ENCODE data around the gene BTRC. TPM values are rescaled to one million over a fixed set of nuclear protein-coding genes. Genes with fewer than 3 reads are reported as not detected.

Gene BTRC
- total and polyA plus RNA-seq, 10 of the 15 experiments (the other 5 are each of a cell fraction or from before 2014, with no cell fraction given), result 2.2 to 18.6 (median 8.6) TPM

DNA sequence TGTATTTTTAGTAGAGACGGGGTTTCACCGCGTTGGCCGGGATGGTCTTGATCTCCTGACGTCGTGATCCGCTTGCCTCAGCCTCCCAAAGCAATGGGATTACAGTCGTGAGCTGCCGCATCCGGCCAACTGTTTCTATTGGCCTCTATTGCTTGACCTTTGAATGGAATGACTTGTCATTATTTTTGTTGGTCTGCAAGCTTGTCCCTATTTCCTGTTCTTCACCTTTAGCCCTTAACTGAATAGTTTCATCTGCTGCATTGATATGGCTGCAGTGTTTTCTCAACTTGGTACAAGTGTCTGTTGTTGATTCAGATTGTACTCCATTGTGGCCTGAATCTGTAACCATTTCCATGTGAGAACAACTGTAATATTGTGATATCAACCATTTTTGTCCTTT, 128.6 kb downstream of the BTRC start (continued):
- TF ChIP-seq BCLAF1 (IDR thresholded peaks at IDR 0.05) (no peak), BRCA1 (IDR thresholded peaks at IDR 0.05; ENCODE audit: low read depth, low read length) (no peak), REST (IDR thresholded peaks at IDR 0.05; ENCODE audit: low read depth, low read length) (no peak)

DNA sequence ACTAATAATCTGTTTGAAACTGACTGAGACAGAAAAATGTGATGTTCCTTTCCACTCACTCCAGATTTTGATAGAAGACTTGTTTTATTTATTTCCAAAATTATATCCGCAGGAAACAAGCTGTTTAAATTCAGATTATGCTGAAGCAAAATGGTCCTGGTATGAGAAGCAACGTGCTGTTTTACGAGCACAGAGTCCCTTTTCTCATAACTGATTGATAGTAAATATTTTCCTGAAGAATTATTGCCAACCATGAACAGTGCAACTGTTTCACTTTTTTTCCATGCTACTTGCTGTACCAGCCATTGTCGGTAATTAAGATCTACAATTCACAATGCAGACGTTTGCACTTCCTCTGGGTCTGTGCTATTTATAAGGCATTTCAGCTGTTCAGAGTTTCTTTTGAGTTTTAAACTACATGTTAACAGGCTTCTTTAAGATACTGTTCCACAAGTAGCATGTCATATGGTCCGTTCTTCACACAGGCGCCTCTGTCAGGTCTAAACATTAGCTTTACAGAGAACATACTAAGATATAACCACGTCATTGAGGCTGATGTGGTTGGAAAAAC, 130.3 kb downstream of the BTRC start:
- no peaks in the 10 kb centered on the region for H3K27me3 ChIP-seq (replicated peaks in 1 of 2; ENCODE audit: control insufficient read depth in 2 of 2, insufficient read depth in 2 of 2, low read length in 1 of 2)
- ChIA-PET CTCF (interaction anchor here (8.1 kb wide), 1 partner anchor 17 kb away, joined by 51 read pairs; no protein-coding TSS in a partner anchor), POLR2A (no interaction called here), RAD21 (ENCODE audit: unreplicated experiment) (no interaction called here), SMC1A (ENCODE audit: uncharacterized antibody, unreplicated experiment) (interaction anchor here (0.8 to 2.1 kb wide), 4 partner anchors 10 to 87 kb away, joined by 3 to 11 read pairs (median 4); no protein-coding TSS in a partner anchor)
- H2AFZ ChIP-seq (ENCODE audit: control insufficient read depth, low read depth, low read length), result no peak overlapping the region
- no peaks in the 10 kb centered on the region for H3K79me2 ChIP-seq (ENCODE audit: control insufficient read depth, insufficient read depth, low read length)
- in situ Hi-C loops (cut with MboI), result no loop called here
- no peak for ATAC-seq
- no peak for DNase-seq (ENCODE audit: low read depth, low spot score)
- BruUV-seq (replicated peaks), result no TSS peak
- TF ChIP-seq, protein P1, sequence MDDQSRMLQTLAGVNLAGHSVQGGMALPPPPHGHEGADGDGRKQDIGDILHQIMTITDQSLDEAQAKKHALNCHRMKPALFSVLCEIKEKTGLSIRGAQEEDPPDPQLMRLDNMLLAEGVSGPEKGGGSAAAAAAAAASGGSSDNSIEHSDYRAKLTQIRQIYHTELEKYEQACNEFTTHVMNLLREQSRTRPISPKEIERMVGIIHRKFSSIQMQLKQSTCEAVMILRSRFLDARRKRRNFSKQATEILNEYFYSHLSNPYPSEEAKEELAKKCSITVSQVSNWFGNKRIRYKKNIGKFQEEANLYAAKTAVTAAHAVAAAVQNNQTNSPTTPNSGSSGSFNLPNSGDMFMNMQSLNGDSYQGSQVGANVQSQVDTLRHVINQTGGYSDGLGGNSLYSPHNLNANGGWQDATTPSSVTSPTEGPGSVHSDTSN (IDR thresholded peaks at IDR 0.05; ENCODE audit: insufficient replicate concordance, low read depth, low read length), result no peak
- TF ChIP-seq, protein P2, sequence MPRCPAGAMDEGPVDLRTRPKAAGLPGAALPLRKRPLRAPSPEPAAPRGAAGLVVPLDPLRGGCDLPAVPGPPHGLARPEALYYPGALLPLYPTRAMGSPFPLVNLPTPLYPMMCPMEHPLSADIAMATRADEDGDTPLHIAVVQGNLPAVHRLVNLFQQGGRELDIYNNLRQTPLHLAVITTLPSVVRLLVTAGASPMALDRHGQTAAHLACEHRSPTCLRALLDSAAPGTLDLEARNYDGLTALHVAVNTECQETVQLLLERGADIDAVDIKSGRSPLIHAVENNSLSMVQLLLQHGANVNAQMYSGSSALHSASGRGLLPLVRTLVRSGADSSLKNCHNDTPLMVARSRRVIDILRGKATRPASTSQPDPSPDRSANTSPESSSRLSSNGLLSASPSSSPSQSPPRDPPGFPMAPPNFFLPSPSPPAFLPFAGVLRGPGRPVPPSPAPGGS (IDR thresholded peaks at IDR 0.05; ENCODE audit: borderline replicate concordance, insufficient read depth, low read depth, low read length, poor library complexity, severe bottlenecking), result no peak
- TF ChIP-seq BMI1 (IDR thresholded peaks at IDR 0.05; ENCODE audit: borderline replicate concordance) (no peak), ATF7 (IDR thresholded peaks at IDR 0.05; ENCODE audit: low read depth) (no peak)
- TF ChIP-seq, protein P3, sequence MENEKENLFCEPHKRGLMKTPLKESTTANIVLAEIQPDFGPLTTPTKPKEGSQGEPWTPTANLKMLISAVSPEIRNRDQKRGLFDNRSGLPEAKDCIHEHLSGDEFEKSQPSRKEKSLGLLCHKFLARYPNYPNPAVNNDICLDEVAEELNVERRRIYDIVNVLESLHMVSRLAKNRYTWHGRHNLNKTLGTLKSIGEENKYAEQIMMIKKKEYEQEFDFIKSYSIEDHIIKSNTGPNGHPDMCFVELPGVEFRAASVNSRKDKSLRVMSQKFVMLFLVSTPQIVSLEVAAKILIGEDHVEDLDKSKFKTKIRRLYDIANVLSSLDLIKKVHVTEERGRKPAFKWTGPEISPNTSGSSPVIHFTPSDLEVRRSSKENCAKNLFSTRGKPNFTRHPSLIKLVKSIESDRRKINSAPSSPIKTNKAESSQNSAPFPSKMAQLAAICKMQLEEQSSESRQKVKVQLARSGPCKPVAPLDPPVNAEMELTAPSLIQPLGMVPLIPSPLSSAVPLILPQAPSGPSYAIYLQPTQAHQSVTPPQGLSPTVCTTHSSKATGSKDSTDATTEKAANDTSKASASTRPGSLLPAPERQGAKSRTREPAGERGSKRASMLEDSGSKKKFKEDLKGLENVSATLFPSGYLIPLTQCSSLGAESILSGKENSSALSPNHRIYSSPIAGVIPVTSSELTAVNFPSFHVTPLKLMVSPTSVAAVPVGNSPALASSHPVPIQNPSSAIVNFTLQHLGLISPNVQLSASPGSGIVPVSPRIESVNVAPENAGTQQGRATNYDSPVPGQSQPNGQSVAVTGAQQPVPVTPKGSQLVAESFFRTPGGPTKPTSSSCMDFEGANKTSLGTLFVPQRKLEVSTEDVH (IDR thresholded peaks at IDR 0.05; ENCODE audit: low read depth, partially characterized antibody), result no peak
- H3K36me3 ChIP-seq (ENCODE audit: control insufficient read depth in 2 of 2, insufficient read depth in 2 of 2, low read length in 1 of 2), result no peaks in the 10 kb centered on the region
- no peak overlapping the region for H3K9ac ChIP-seq (ENCODE audit: control insufficient read depth, insufficient read depth, low read length)
- FAIRE-seq, result no peak
- H4K20me1 ChIP-seq (ENCODE audit: control insufficient read depth, insufficient read depth), result no peaks in the 10 kb centered on the region
- no peak overlapping the region for H3K27ac ChIP-seq (ENCODE audit: control insufficient read depth, insufficient read depth)
- no peak overlapping the region for H3K4me2 ChIP-seq (ENCODE audit: control insufficient read depth, insufficient read depth)
- WGBS (ENCODE audit: insufficient coverage, insufficient replicate concordance, low lambda C conversion rate, missing lambda C conversion rate), result 90% methylated on average over 8 of the region's 8 CpGs
- H3K4me1 ChIP-seq (ENCODE audit: control insufficient read depth, insufficient read depth, low read length), result no peaks in the 10 kb centered on the region
- intact Hi-C loops (cut with micrococcal nuclease; ENCODE audit: unreplicated experiment), result no loop called here
- H3K4me3 ChIP-seq, result no peak overlapping the region
- no peaks in the 10 kb centered on the region for H3K9me3 ChIP-seq (replicated peaks; ENCODE audit: control insufficient read depth, insufficient read depth, low read length)

Data from GM12878 (cell line).